HCT116 (cell line): ENCODE data around the gene LAMTOR1. TPM values are rescaled to one million over a fixed set of nuclear protein-coding genes. Genes with fewer than 3 reads are reported as not detected.

Experiments used
- ATAC-seq: fragments of 200-7000 bp; cut with Tn5 transposase; 2 replicates; pipeline ENCODE4 v1.9.1; 2020; ENCODE audit warnings: mild to moderate bottlenecking, moderate library complexity
- BruUV-seq: library from RNA; stranded (reverse); fragments of 400-500 nt; replicated peaks from 2 replicates; lab custom pipeline; 2021; lab: Mats Ljungman, UMichigan
- CTCF ChIA-PET: fragments of 300-600 bp; sonication (Branson Sonifier 250); formaldehyde crosslinking; loops from one replicate; lab custom pipeline; 2021; ENCODE audit warnings: antibody characterized with exemption; lab: Charles Lee
- POLR2A ChIA-PET: fragments of 300-600, 350-600 bp; sonication (Branson Sonifier 250); formaldehyde crosslinking; loops from one replicate; lab custom pipeline; 2021; ENCODE audit warnings: antibody characterized with exemption; lab: Charles Lee
- RAD21 ChIA-PET, 2 experiments: fragments of 300-600 bp; sonication (Branson Sonifier 250); formaldehyde crosslinking; loops; one replicate each; lab custom pipeline; 2023; ENCODE audit warnings: low total read pairs in 2 of 2; ENCODE audit not compliant: uncharacterized antibody in 2 of 2, unreplicated experiment in 2 of 2, low non-redundant PET in 1 of 2; lab: Charles Lee
- DNase-seq: peaks from one replicate; pipeline ENCODE4 v3.0.0-alpha.2; 2010; ENCODE audit warnings: low read depth, low spot score
- H2AFZ ChIP-seq: fragments of 200-600 bp; shearing (Covaris generic), sonication (generic); 2 replicates; pipeline ENCODE4 v1.6.1; 2017; ENCODE audit warnings: low read depth, mixed run types, mixed read lengths, antibody characterized with exemption, low read length; ENCODE audit not compliant: poor library complexity, severe bottlenecking
- H3K27ac ChIP-seq: 2 replicates; pipeline ENCODE4 v1.5.1; 2012; ENCODE audit warnings: low read depth, low read length
- H3K27me3 ChIP-seq: fragments of 200-600 bp; sonication (generic); 2 replicates; pipeline ENCODE4 v1.6.1; 2016; ENCODE audit warnings: mixed run types, low read length, mixed read lengths; ENCODE audit not compliant: insufficient read depth
- H3K36me3 ChIP-seq, 2 experiments: fragments of 200-500 bp in 1 of 2; fragments of 200-600 bp in 1 of 2; sonication (Bioruptor generic) in 1 of 2; sonication (generic) in 1 of 2; 2 replicates each; pipeline versions ENCODE4 v1.5.1 to v1.6.1; 2014 to 2016; ENCODE audit warnings: low read length in 2 of 2, inconsistent platforms in 1 of 2, mixed read lengths in 1 of 2, mixed run types in 1 of 2; ENCODE audit not compliant: insufficient read depth in 2 of 2, control insufficient read depth in 1 of 2
- H3K4me1 ChIP-seq, 2 experiments: fragments of 200-600 bp in 1 of 2; sonication (generic) in 1 of 2; 2 replicates each; pipeline versions ENCODE4 v1.5.1 to v1.6.1; 2012 to 2017; ENCODE audit warnings: low read length in 2 of 2, inconsistent platforms in 1 of 2, mild to moderate bottlenecking in 1 of 2, mixed read lengths in 1 of 2, mixed run types in 1 of 2, moderate library complexity in 1 of 2; ENCODE audit not compliant: insufficient read depth in 2 of 2, control insufficient read depth in 1 of 2
- H3K4me2 ChIP-seq: fragments of 200-600 bp; sonication (generic); 2 replicates; pipeline ENCODE4 v1.6.1; 2017; ENCODE audit warnings: mixed run types, low read length, mixed read lengths
- H3K4me3 ChIP-seq, 2 experiments: fragments of 200-600 bp in 1 of 2; sonication (generic) in 1 of 2; replicated peaks in 1 of 2; 2 replicates each; pipeline ENCODE4 v1.5.1; 2011 to 2016; ENCODE audit warnings: low read length in 2 of 2, control low read depth in 1 of 2, low read depth in 1 of 2, mild to moderate bottlenecking in 1 of 2, mixed read lengths in 1 of 2, mixed run types in 1 of 2
- H3K79me2 ChIP-seq: fragments of 200-600 bp; sonication (generic); 2 replicates; pipeline ENCODE4 v1.6.1; 2017; ENCODE audit warnings: mild to moderate bottlenecking, mixed run types, low read length, moderate library complexity, mixed read lengths; ENCODE audit not compliant: insufficient read depth
- H3K9ac ChIP-seq: fragments of 200-600 bp; sonication (generic); 2 replicates; pipeline ENCODE4 v1.6.1; 2016; ENCODE audit warnings: low read length, mixed read lengths
- H3K9me2 ChIP-seq: fragments of 200-600 bp; sonication (generic), shearing (Covaris generic); 2 replicates; pipeline ENCODE4 v1.6.1; 2017; ENCODE audit warnings: mixed run types, mild to moderate bottlenecking, moderate library complexity; ENCODE audit not compliant: insufficient read depth
- H3K9me3 ChIP-seq, 2 experiments: fragments of 200-500 bp in 1 of 2; fragments of 200-600 bp in 1 of 2; sonication (Bioruptor generic) in 1 of 2; sonication (generic) in 1 of 2; 2 replicates each; pipeline ENCODE4 v1.6.1; 2014 to 2017; ENCODE audit warnings: low read length in 2 of 2, mixed read lengths in 2 of 2, inconsistent platforms in 1 of 2, low read depth in 1 of 2, mild to moderate bottlenecking in 1 of 2, mixed run types in 1 of 2, moderate library complexity in 1 of 2; ENCODE audit not compliant: control insufficient read depth in 1 of 2, insufficient read depth in 1 of 2
- H4K20me1 ChIP-seq: fragments of 200-600 bp; sonication (generic), shearing (Covaris generic); 2 replicates; pipeline ENCODE4 v1.6.1; 2017; ENCODE audit warnings: mixed run types, mild to moderate bottlenecking, moderate library complexity; ENCODE audit not compliant: insufficient read depth
- CBX3 ChIP-seq: IDR thresholded peaks from 2 replicates; pipeline ENCODE4 v1.6.1; 2012; ENCODE audit warnings: low read depth
- CEBPB ChIP-seq: IDR thresholded peaks from 2 replicates; pipeline ENCODE4 v1.6.1; 2012; ENCODE audit warnings: low read depth
- EGR1 ChIP-seq: IDR thresholded peaks from 2 replicates; pipeline ENCODE4 v1.6.1; 2012; ENCODE audit warnings: low read depth
- EZH2 ChIP-seq: fragments of 200-600 bp; sonication (generic); IDR thresholded peaks from 2 replicates; pipeline ENCODE4 v1.6.1; 2017; ENCODE audit warnings: antibody characterized with exemption, mixed run types
- FOSL1 ChIP-seq: IDR thresholded peaks from 2 replicates; pipeline ENCODE4 v1.6.1; 2012; ENCODE audit warnings: low read depth
- JUND ChIP-seq: IDR thresholded peaks from 2 replicates; pipeline ENCODE4 v1.6.1; 2012
- POLR2A ChIP-seq: IDR thresholded peaks from 2 replicates; pipeline ENCODE4 v1.7.0; 2011; ENCODE audit warnings: borderline replicate concordance; ENCODE audit not compliant: insufficient read depth, insufficient read length; ENCODE audit errors: extremely low read depth
- POLR2AphosphoS5 ChIP-seq: IDR thresholded peaks from 2 replicates; pipeline ENCODE4 v1.6.1; 2011; ENCODE audit warnings: mild to moderate bottlenecking, low read depth, low read length, moderate library complexity
- RAD21 ChIP-seq: IDR thresholded peaks from 2 replicates; pipeline ENCODE4 v1.6.1; 2012; ENCODE audit warnings: low read depth, mild to moderate bottlenecking
- SIN3A ChIP-seq: IDR thresholded peaks from 2 replicates; pipeline ENCODE4 v1.6.1; 2012; ENCODE audit warnings: low read depth
- SP1 ChIP-seq: IDR thresholded peaks from 2 replicates; pipeline ENCODE4 v1.6.1; 2012; ENCODE audit warnings: low read depth
- SRF ChIP-seq: IDR thresholded peaks from 2 replicates; pipeline ENCODE4 v1.6.1; 2012; ENCODE audit warnings: low read depth
- TCF7L2 ChIP-seq: IDR thresholded peaks from 2 replicates; pipeline ENCODE4 v1.7.0; 2011; ENCODE audit warnings: borderline replicate concordance, inconsistent platforms; ENCODE audit not compliant: insufficient read depth, insufficient read length; ENCODE audit errors: extremely low read depth
- YY1 ChIP-seq: IDR thresholded peaks from 2 replicates; pipeline ENCODE4 v1.6.1; 2011; ENCODE audit warnings: low read length, low read depth, moderate library complexity, mild to moderate bottlenecking; ENCODE audit not compliant: insufficient replicate concordance; ENCODE audit errors: extremely low read depth
- ZFX ChIP-seq: fragments of 450-650 bp; IDR thresholded peaks from 2 replicates; pipeline ENCODE4 v1.6.1; 2017
- ZNF274 ChIP-seq: fragments of 200-500 bp; sonication (Bioruptor generic); IDR thresholded peaks from 2 replicates; pipeline ENCODE4 v1.6.1; 2014; ENCODE audit warnings: mild to moderate bottlenecking, low read depth, low read length, inconsistent platforms
- intact Hi-C: fragments of 100-400 bp; cut with micrococcal nuclease; formaldehyde crosslinking; loops from 2 replicates; pipeline ENCODE4 v1.10.0; 2022
- total RNA-seq: library from RNA; stranded (reverse); gene quantifications from one replicate; pipeline ENCODE4 v1.2.1, GENCODE V29; 2021; ENCODE audit not compliant: unreplicated experiment
- TF ChIP-seq, protein P1 (sequence below): IDR thresholded peaks from 2 replicates; pipeline ENCODE4 v1.6.1; 2012
- TF ChIP-seq, protein P2 (sequence below): IDR thresholded peaks from 2 replicates; pipeline ENCODE4 v1.6.1; 2012
- TF ChIP-seq, protein P3 (sequence below), 3 experiments: fragments of 200-600 bp in 1 of 3; sonication (generic) in 1 of 3; IDR thresholded peaks in 2 of 3; conservative IDR thresholded peaks in 1 of 3; 2 replicates each; pipeline ENCODE4 v1.5.1; 2012 to 2017; ENCODE audit warnings: low read depth in 2 of 3, low read length in 2 of 3, antibody characterized with exemption in 1 of 3, borderline replicate concordance in 1 of 3, control low read depth in 1 of 3, mild to moderate bottlenecking in 1 of 3, mixed read lengths in 1 of 3, mixed run types in 1 of 3, moderate library complexity in 1 of 3; ENCODE audit not compliant: insufficient read depth in 1 of 3

LAMTOR1 gene
- total RNA-seq, 1 experiment from 2014 or later: 63.9 TPM

DNA sequence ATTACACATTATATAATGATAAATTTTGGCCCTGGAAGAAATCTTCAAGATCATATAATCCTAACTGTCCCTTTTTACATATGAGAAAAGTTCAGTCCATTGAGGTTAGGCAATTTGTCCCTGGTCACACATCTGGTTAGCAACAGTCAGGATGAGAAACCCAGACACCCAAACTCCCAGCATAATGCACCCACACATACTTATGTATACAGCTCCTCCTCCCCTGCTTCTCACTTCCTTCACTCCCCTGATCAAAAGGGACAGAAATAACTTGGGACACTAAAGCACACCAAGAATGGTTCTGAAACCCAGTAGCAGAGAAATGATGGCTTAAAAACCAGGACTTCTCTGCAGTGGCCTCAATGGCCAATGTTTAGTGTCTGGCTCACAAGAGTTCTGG, 33.9 kb downstream of the LAMTOR1 start:
- BruUV-seq: no TSS peak
- H3K9me2 ChIP-seq: no peaks in the 10 kb centered on the region
- ChIA-PET CTCF (no interaction called here), POLR2A (interaction anchor here (1.1 kb wide), 1 partner anchor 43 kb away, joined by 3 read pairs; the partner anchor contains the start of gene ANAPC15), RAD21 (no interaction called here)
- no peak for TF ChIP-seq CBX3
- TF ChIP-seq, protein P1, sequence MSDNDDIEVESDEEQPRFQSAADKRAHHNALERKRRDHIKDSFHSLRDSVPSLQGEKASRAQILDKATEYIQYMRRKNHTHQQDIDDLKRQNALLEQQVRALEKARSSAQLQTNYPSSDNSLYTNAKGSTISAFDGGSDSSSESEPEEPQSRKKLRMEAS: no peak
- TF ChIP-seq, protein P2, sequence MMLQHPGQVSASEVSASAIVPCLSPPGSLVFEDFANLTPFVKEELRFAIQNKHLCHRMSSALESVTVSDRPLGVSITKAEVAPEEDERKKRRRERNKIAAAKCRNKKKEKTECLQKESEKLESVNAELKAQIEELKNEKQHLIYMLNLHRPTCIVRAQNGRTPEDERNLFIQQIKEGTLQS: no peak
- TF ChIP-seq POLR2AphosphoS5: no peak
- TF ChIP-seq YY1: no peak
- TF ChIP-seq EGR1: no peak
- no peak for TF ChIP-seq ZNF274
- no peak for TF ChIP-seq ZFX
- no peak for TF ChIP-seq RAD21
- no peak for TF ChIP-seq POLR2A
- TF ChIP-seq SIN3A: no peak
- no peak for TF ChIP-seq SP1
- TF ChIP-seq, protein P3, sequence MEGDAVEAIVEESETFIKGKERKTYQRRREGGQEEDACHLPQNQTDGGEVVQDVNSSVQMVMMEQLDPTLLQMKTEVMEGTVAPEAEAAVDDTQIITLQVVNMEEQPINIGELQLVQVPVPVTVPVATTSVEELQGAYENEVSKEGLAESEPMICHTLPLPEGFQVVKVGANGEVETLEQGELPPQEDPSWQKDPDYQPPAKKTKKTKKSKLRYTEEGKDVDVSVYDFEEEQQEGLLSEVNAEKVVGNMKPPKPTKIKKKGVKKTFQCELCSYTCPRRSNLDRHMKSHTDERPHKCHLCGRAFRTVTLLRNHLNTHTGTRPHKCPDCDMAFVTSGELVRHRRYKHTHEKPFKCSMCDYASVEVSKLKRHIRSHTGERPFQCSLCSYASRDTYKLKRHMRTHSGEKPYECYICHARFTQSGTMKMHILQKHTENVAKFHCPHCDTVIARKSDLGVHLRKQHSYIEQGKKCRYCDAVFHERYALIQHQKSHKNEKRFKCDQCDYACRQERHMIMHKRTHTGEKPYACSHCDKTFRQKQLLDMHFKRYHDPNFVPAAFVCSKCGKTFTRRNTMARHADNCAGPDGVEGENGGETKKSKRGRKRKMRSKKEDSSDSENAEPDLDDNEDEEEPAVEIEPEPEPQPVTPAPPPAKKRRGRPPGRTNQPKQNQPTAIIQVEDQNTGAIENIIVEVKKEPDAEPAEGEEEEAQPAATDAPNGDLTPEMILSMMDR (IDR thresholded peaks at IDR 0.05 in 2 of 3, conservative IDR thresholded peaks at IDR 0.05 in 1 of 3; ENCODE audit: borderline replicate concordance in 1 of 3, insufficient read depth in 1 of 3, low read depth in 2 of 3, low read length in 2 of 3): no peak
- no peak for TF ChIP-seq JUND
- TF ChIP-seq EZH2: no peak
- no peak for TF ChIP-seq FOSL1
- no peak for TF ChIP-seq SRF
- TF ChIP-seq CEBPB: no peak
- TF ChIP-seq TCF7L2: no peak
- H3K79me2 ChIP-seq: peaks cover 91% of the 10 kb centered on the region
- peaks cover 48 to 53% of the 10 kb centered on the region in 2 experiments for H3K4me1 ChIP-seq
- H3K27ac ChIP-seq: peak overlapping the region; percentile 43; the same call in 1 of the 2 replicates
- no peaks in the 10 kb centered on the region for H4K20me1 ChIP-seq
- DNase-seq: no peak
- H3K4me3 ChIP-seq: no peak overlapping the region
- ATAC-seq: no peak
- no peaks in the 10 kb centered on the region for H3K27me3 ChIP-seq
- H3K4me2 ChIP-seq: peak overlapping the region; percentile 66
- H3K9ac ChIP-seq: peak overlapping the region; percentile 50
- no peaks in the 10 kb centered on the region for H3K9me3 ChIP-seq
- H2AFZ ChIP-seq: no peak overlapping the region
- intact Hi-C loops: no loop called here
- peaks cover 2 to 7% of the 10 kb centered on the region in 2 experiments; a peak in 3 of 4 replicates for H3K36me3 ChIP-seq
